ENCODE measurements around the gene NKTR. TPM values are rescaled to one million over a fixed set of nuclear protein-coding genes. Genes with fewer than 3 reads are reported as not detected.
A peak's percentile ranks its signal among the peaks of the same experiment; 100 is the strongest.

NKTR gene
- total and polyA plus RNA-seq, 9 donors, result 26.2 to 114 (median 79.8) TPM

- Histone ChIP-seq H3K27ac (no peak overlapping the region), H3K27me3 (no peaks in the 10 kb centered on the region), H3K36me3 (no peaks in the 10 kb centered on the region), H3K9me3 (no peaks in the 10 kb centered on the region), H3K4me1 (ENCODE audit: insufficient read depth) (peaks cover 3% of the 10 kb centered on the region), H3K4me3 (no peak overlapping the region)
- 84 to 92% (median 89%) methylated on average over 15 of the region's 15 CpGs for WGBS, 3 donors
- intact Hi-C loops (cut with DNase I), result no loop called here
- no peak for TF ChIP-seq POLR2A (IDR thresholded peaks at IDR 0.05)
- TF ChIP-seq CTCF (IDR thresholded peaks at IDR 0.05), result no peak
- TF ChIP-seq EP300 (IDR thresholded peaks at IDR 0.05), result no peak
- DNase-seq, result peak in 1 of 5 donors; percentile 8
Measured at GRCh38 chr3:42688016-42688415, 87.5 kb downstream of the NKTR start.

DNA sequence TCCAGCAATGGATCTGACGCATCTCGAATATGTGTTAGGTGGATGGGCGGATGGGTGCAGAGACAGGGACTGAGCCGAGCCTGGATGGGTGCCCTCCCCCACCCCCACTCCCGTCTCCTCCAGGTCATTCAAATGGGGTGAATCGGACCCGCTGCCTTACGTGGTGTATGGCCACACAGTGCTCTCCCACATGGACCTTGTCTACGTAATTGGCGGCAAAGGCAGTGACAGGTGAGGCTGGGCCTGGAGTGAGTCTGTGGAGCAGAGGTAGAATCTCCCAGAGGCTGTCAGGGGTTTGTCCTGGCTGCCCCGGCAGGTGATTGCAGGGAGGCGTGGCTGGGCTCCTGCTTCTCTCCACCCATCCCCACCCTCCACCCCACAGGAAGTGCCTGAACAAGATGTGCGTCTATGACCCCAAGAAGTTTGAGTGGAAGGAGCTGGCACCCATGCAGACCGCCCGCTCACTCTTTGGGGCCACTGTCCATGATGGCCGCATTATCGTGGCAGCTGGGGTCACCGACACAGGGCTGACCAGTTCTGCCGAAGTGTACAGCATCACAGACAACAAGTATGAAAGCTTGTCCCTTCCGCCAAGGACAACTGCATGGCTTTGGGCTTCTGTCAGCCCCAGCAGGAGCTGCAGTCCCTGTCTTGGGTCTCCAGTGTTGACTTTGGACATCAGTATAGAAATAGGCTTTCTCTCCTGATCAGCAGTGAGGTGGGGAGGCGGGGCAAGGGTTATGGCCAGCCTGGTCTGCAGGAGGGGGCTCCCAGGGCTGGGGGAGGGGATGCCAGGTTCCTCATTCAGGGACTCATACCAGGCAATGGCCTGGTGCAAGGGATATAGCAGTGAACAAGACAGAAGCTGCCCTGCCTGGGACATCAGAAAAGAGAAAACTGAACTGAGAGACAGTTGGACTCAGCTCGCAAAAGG lies 88.3 kb downstream of the NKTR start:
- TF ChIP-seq EP300 (IDR thresholded peaks at IDR 0.05) (no peak), POLR2A (IDR thresholded peaks at IDR 0.05) (no peak), CTCF (IDR thresholded peaks at IDR 0.05) (no peak)
- DNase-seq, result peak in 1 of 5 donors; percentile 5
- no peak overlapping the region for H3K27ac ChIP-seq
- H3K36me3 ChIP-seq, result no peaks in the 10 kb centered on the region
- peaks cover 3% of the 10 kb centered on the region for H3K4me1 ChIP-seq (ENCODE audit: insufficient read depth)
- no peaks in the 10 kb centered on the region for H3K27me3 ChIP-seq
- 87 to 90% (median 89%) methylated on average over 22 of the region's 22 CpGs for WGBS, 3 donors
- no peak overlapping the region for H3K4me3 ChIP-seq
- intact Hi-C loops (cut with DNase I), result no loop called here
- no peaks in the 10 kb centered on the region for H3K9me3 ChIP-seq

GRCh38 chr3:42689421-42690014 lies 89.0 kb downstream of the NKTR start:
- Histone ChIP-seq H3K36me3 (no peaks in the 10 kb centered on the region), H3K4me1 (ENCODE audit: insufficient read depth) (peaks cover 3% of the 10 kb centered on the region), H3K27ac (no peak overlapping the region), H3K9me3 (no peaks in the 10 kb centered on the region), H3K4me3 (no peak overlapping the region), H3K27me3 (no peaks in the 10 kb centered on the region)
- no peak for DNase-seq
- WGBS, 3 donors, result 58 to 68% (median 64%) methylated on average over 9 of the region's 9 CpGs
- no peak for TF ChIP-seq POLR2A (IDR thresholded peaks at IDR 0.05)
- no peak for TF ChIP-seq CTCF (IDR thresholded peaks at IDR 0.05)
- TF ChIP-seq EP300 (IDR thresholded peaks at IDR 0.05), result no peak
- intact Hi-C loops (cut with DNase I), result no loop called here

DNA sequence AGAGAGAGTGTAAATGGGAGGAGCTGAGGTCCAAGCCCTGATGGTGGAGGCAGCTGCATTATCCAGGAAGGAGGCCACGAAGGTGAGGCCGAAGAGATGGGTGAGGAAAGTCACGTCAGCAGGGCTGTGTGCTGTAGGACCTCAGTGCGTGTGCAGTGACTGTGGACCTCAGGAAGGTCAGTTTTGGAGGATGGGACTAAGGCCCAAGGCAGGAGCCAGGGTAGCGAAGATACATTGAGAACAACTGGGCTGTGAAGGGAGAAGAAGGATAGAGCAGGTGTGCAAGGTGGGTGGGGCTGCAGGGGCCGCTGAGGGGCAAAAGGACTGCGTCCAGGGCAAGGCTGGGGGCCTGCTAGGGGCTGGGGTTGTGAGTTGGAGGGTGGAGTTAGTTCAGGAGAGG lies 89.7 kb downstream of the NKTR start:
- DNase-seq, result no peak
- intact Hi-C loops (cut with DNase I), result no loop called here
- no peaks in the 10 kb centered on the region for H3K27me3 ChIP-seq
- no peaks in the 10 kb centered on the region for H3K36me3 ChIP-seq
- WGBS, 3 donors, result 74 to 80% (median 76%) methylated on average over 7 of the region's 7 CpGs
- no peak overlapping the region for H3K27ac ChIP-seq
- no peak overlapping the region for H3K4me3 ChIP-seq
- H3K4me1 ChIP-seq (ENCODE audit: insufficient read depth), result peaks cover 3% of the 10 kb centered on the region
- H3K9me3 ChIP-seq, result no peaks in the 10 kb centered on the region
- TF ChIP-seq CTCF (IDR thresholded peaks at IDR 0.05), result no peak
- no peak for TF ChIP-seq EP300 (IDR thresholded peaks at IDR 0.05)
- TF ChIP-seq POLR2A (IDR thresholded peaks at IDR 0.05), result no peak
